Liver (tissue), 3 donors: Measurements from ENCODE around the gene RHOD.

Source experiments
- ATF3 ChIP-seq: IDR thresholded peaks from 2 replicates; pipeline ENCODE4 v1.6.1; 2016; ENCODE audit warnings: antibody characterized with exemption
- CTCF ChIP-seq: fragments of 150-350 bp; IDR thresholded peaks from 2 replicates; pipeline ENCODE4 v1.5.1; 2017; ENCODE audit warnings: improper control_type of control experiment, low read depth, low read length; ENCODE audit not compliant: missing input control
- EGR1 ChIP-seq, 2 donors: IDR thresholded peaks; 2 replicates each; pipeline ENCODE4 v1.6.1; 2016 to 2018; ENCODE audit warnings: antibody characterized with exemption in 2 of 2, low read depth in 2 of 2
- FOXA1 ChIP-seq: IDR thresholded peaks from 2 replicates; pipeline ENCODE4 v1.6.1; 2016; ENCODE audit warnings: antibody characterized with exemption
- RAD21 ChIP-seq, 2 donors: IDR thresholded peaks; 2 replicates each; pipeline ENCODE4 v1.6.1; 2016; ENCODE audit warnings: antibody characterized with exemption in 2 of 2, mild to moderate bottlenecking in 2 of 2
- REST ChIP-seq: IDR thresholded peaks from 2 replicates; pipeline ENCODE4 v1.6.1; 2016; ENCODE audit warnings: antibody characterized with exemption, mild to moderate bottlenecking
- donor health status: healthy.
- donor health status: healthy.

- no peak for TF ChIP-seq CTCF
- no peak for TF ChIP-seq EGR1 (IDR thresholded peaks at IDR 0.05; ENCODE audit: low read depth in 2 of 2)
- no peak for TF ChIP-seq ATF3
- no peak for TF ChIP-seq RAD21 (IDR thresholded peaks at IDR 0.05)
- no peak for TF ChIP-seq REST
- TF ChIP-seq FOXA1: no peak
Measured at GRCh38 chr11:67025750-67026149, 30.9 kb upstream of the RHOD start.
